ENCODE measurements around the gene SLC9A7. TPM values are rescaled to one million over a fixed set of nuclear protein-coding genes. Genes with fewer than 3 reads are reported as not detected.

Gene SLC9A7
- total RNA-seq, 1 donor from 2014 or later: 1.9 TPM

- Histone ChIP-seq H3K4me1 (no peaks in the 10 kb centered on the region), H3K27me3 (ENCODE audit: low read depth) (no peaks in the 10 kb centered on the region), H3K4me3 (no peak overlapping the region), H3K9me3 (replicated peaks) (no peaks in the 10 kb centered on the region), H3K27ac (replicated peaks) (no peak overlapping the region), H3K36me3 (no peaks in the 10 kb centered on the region)
- no peak for TF ChIP-seq CTCF (IDR thresholded peaks at IDR 0.05; ENCODE audit: borderline replicate concordance)
- intact Hi-C loops (cut with micrococcal nuclease): no loop called here
- no peak for DNase-seq
These were observed 4.9 kb downstream of the SLC9A7 start for GRCh38 chrX:46754036-46754435.

DNA sequence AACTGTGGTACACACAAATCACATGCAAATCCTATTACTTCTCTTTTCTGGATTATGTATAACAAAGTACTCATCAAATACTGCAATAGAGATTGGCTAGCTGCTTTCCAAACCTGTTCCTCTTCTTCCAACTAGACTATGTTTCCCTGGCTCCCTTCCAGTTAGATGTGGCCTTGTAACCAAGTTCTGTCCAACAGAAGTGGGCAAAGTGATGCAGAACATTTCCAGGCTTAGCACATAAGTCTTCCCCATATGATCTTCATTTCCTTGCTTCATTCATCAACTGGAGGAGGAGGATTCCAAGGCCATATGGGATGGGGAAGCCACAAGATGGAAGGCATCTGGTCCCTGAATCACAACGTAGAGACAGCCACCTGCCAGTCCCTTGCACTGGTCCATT lies 8.0 kb downstream of the SLC9A7 start:
- no peak for DNase-seq
- H3K27me3 ChIP-seq (ENCODE audit: low read depth): no peaks in the 10 kb centered on the region

GRCh38 chrX:46744009-46744408 lies 14.9 kb downstream of the SLC9A7 start:
- intact Hi-C loops (cut with micrococcal nuclease): no loop called here
- TF ChIP-seq CTCF (IDR thresholded peaks at IDR 0.05; ENCODE audit: borderline replicate concordance): no peak

More for the DNA sequence above, 8.0 kb downstream of the SLC9A7 start:
- no peak for TF ChIP-seq CTCF (IDR thresholded peaks at IDR 0.05; ENCODE audit: borderline replicate concordance)
- Histone ChIP-seq H3K27ac (replicated peaks) (no peak overlapping the region), H3K4me1 (no peaks in the 10 kb centered on the region), H3K9me3 (replicated peaks) (no peaks in the 10 kb centered on the region), H3K36me3 (no peaks in the 10 kb centered on the region), H3K4me3 (no peak overlapping the region)
- intact Hi-C loops (cut with micrococcal nuclease): no loop called here

DNA sequence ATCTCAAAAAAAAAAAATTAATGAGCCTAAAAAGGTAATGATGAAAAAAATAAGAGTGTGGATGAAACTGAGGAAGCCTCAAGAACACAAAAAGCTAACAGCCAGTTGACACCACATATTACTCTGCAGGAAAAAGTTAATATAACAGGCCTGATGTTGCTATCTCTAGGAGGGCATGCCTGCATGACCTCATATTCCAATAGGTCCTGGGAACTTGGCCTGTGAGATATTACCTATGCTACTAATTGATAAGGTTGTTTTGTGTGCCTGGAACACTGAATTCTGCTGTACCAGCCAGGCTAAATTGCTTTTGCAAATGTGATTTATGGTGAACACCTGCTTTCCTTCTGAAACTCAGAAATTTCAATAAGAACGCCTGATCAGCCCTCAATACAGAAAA lies 15.9 kb downstream of the SLC9A7 start:
- no peak overlapping the region for H3K27ac ChIP-seq (replicated peaks)
- H3K36me3 ChIP-seq: no peaks in the 10 kb centered on the region
- no peaks in the 10 kb centered on the region for H3K27me3 ChIP-seq (ENCODE audit: low read depth)
- H3K9me3 ChIP-seq (replicated peaks): no peaks in the 10 kb centered on the region
- intact Hi-C loops (cut with micrococcal nuclease): no loop called here
- no peak overlapping the region for H3K4me3 ChIP-seq
- no peak for DNase-seq
- TF ChIP-seq CTCF (IDR thresholded peaks at IDR 0.05; ENCODE audit: borderline replicate concordance): no peak
- no peaks in the 10 kb centered on the region for H3K4me1 ChIP-seq

More at GRCh38 chrX:46744009-46744408, 14.9 kb downstream of the SLC9A7 start:
- no peaks in the 10 kb centered on the region for H3K27me3 ChIP-seq (ENCODE audit: low read depth)
- no peak for DNase-seq
- no peaks in the 10 kb centered on the region for H3K9me3 ChIP-seq (replicated peaks)
- no peak overlapping the region for H3K4me3 ChIP-seq
- H3K4me1 ChIP-seq: no peaks in the 10 kb centered on the region
- no peaks in the 10 kb centered on the region for H3K36me3 ChIP-seq
- H3K27ac ChIP-seq (replicated peaks): no peak overlapping the region

DNA sequence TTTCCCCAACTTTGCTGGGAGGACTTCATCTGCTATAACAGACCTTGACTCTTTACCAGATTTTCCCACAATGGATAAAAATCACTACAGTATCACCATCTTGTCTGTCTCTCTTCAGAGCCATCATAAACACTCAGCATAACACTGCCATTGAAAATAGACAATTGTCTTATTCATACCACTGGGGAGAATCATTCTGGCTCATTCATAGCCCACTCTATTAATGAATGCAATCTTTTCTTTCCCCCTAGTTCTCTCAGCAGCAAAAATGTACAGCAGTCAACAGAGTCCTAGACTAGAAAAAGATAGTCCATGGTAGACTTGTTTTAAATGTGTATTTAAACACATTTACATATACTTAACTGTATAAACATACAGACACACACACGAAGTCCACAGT lies 19.2 kb downstream of the SLC9A7 start:
- TF ChIP-seq CTCF (IDR thresholded peaks at IDR 0.05; ENCODE audit: borderline replicate concordance): no peak
- intact Hi-C loops (cut with micrococcal nuclease): no loop called here
- Histone ChIP-seq H3K4me1 (no peaks in the 10 kb centered on the region), H3K27me3 (ENCODE audit: low read depth) (no peaks in the 10 kb centered on the region), H3K36me3 (no peaks in the 10 kb centered on the region), H3K27ac (replicated peaks) (no peak overlapping the region), H3K4me3 (no peak overlapping the region), H3K9me3 (replicated peaks) (peaks cover 12% of the 10 kb centered on the region)
- no peak for DNase-seq

- Histone ChIP-seq H3K4me1 (no peaks in the 10 kb centered on the region), H3K36me3 (no peaks in the 10 kb centered on the region), H3K27ac (replicated peaks) (no peak overlapping the region), H3K4me3 (no peak overlapping the region), H3K27me3 (ENCODE audit: low read depth) (no peaks in the 10 kb centered on the region), H3K9me3 (replicated peaks) (peaks cover 12% of the 10 kb centered on the region)
- DNase-seq: no peak
- TF ChIP-seq CTCF (IDR thresholded peaks at IDR 0.05; ENCODE audit: borderline replicate concordance): no peak
- intact Hi-C loops (cut with micrococcal nuclease): no loop called here
These were observed 21.5 kb downstream of the SLC9A7 start for GRCh38 chrX:46737462-46737861.
